GM10266 (cell line): Measurements from ENCODE around the gene KRTAP10-5.
"Not testable (repeated sequence)": the region's sequence is repeated elsewhere in the genome, so short reads cannot be mapped to it uniquely, and the experiment has no call there.

ENCODE experiments used
- DNase-seq: peaks from one replicate; pipeline ENCODE4 v3.0.0; 2012; ENCODE audit errors: extremely low spot score
- CTCF ChIP-seq: IDR thresholded peaks from 2 replicates; pipeline ENCODE4 v1.5.1; 2012; ENCODE audit warnings: mild to moderate bottlenecking, low read depth; ENCODE audit not compliant: control insufficient read depth, insufficient read depth; ENCODE audit errors: missing control alignments

KRTAP10-5 gene

GRCh38 chr21:44614961-44615391 is 34.6 kb upstream of the KRTAP10-5 start:
- DNase-seq: no peak
- no peak for TF ChIP-seq CTCF

- no peak for DNase-seq
Observed at GRCh38 chr21:44614161-44614631, 33.8 kb upstream of the KRTAP10-5 start.

GRCh38 chr21:44613386-44614155 is 33.2 kb upstream of the KRTAP10-5 start:
- no peak for TF ChIP-seq CTCF
- no peak for DNase-seq

More at GRCh38 chr21:44614161-44614631, 33.8 kb upstream of the KRTAP10-5 start:
- TF ChIP-seq CTCF: no peak

GRCh38 chr21:44612669-44613229 is 32.3 kb upstream of the KRTAP10-5 start:
- TF ChIP-seq CTCF: no peak
- DNase-seq: no peak

GRCh38 chr21:44612029-44612486 is 31.7 kb upstream of the KRTAP10-5 start, which contains the start of gene KRTAP10-8:
TSS of gene KRTAP10-8 (plus strand) at chr21:44612079. CDS start at chr21:44612101, 22 bp downstream.
- TF ChIP-seq CTCF: no peak
- DNase-seq: no peak

- no peak for DNase-seq
Observed at GRCh38 chr21:44611551-44611950, 31.1 kb upstream of the KRTAP10-5 start.

GRCh38 chr21:44610157-44610843 is 29.9 kb upstream of the KRTAP10-5 start:
- DNase-seq: not testable (repeated sequence)

More at GRCh38 chr21:44611551-44611950, 31.1 kb upstream of the KRTAP10-5 start:
- TF ChIP-seq CTCF: no peak
